HepG2 (cell line): ENCODE data around the gene CARTPT.

Source experiments
- ATM ChIP-seq: fragments of 450-650 bp; IDR thresholded peaks from 2 replicates; pipeline ENCODE4 v1.7.1; 2017; ENCODE audit warnings: mild to moderate bottlenecking, borderline replicate concordance
- POLR2A ChIP-seq, 2 experiments: IDR thresholded peaks; 2 replicates each; pipeline ENCODE4 v1.6.1; 2011; ENCODE audit warnings: low read depth in 2 of 2, low read length in 2 of 2, mild to moderate bottlenecking in 1 of 2, moderate library complexity in 1 of 2; ENCODE audit not compliant: insufficient read depth in 1 of 2
- POLR2AphosphoS5 ChIP-seq: IDR thresholded peaks from 2 replicates; pipeline ENCODE4 v1.6.1; 2012; ENCODE audit warnings: low read depth, low read length
- TF ChIP-seq, protein P1 (sequence below): sonication (generic); formaldehyde crosslinking; IDR thresholded peaks from 2 replicates; pipeline ENCODE4 v1.5.1; 2020; ENCODE audit warnings: missing genetic modification reagents, mild to moderate bottlenecking, borderline replicate concordance

DNA sequence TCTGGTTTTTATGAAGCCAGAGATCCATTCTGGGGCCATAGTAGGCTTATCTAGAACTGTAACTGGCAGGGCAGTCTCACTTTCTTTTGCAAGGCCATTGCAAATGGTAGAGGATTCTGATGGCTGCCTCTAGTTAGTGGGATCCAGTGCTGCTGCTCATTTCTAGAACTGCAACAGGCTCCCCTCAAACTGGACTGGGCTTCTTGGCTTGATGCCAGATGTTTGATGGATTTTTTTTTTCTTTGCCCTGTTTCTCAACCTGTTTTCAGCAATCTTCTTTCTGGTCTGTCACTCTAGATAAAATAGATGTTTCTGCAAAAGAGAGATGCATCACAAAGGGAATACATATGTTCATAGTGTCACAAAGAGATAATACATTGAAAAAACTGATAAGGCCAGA lies 11.9 kb downstream of the CARTPT start:
- no peak for TF ChIP-seq ATM
- no peak for TF ChIP-seq POLR2A (IDR thresholded peaks at IDR 0.05; ENCODE audit: insufficient read depth in 1 of 2, low read depth in 2 of 2, low read length in 2 of 2)
- TF ChIP-seq POLR2AphosphoS5, result no peak
- TF ChIP-seq, protein P1, sequence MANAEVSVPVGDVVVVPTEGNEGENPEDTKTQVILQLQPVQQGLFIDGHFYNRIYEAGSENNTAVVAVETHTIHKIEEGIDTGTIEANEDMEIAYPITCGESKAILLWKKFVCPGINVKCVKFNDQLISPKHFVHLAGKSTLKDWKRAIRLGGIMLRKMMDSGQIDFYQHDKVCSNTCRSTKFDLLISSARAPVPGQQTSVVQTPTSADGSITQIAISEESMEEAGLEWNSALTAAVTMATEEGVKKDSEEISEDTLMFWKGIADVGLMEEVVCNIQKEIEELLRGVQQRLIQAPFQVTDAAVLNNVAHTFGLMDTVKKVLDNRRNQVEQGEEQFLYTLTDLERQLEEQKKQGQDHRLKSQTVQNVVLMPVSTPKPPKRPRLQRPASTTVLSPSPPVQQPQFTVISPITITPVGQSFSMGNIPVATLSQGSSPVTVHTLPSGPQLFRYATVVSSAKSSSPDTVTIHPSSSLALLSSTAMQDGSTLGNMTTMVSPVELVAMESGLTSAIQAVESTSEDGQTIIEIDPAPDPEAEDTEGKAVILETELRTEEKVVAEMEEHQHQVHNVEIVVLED (CRISPR knock-in tag), result no peak
